Activated T-helper 1 cell treated with anti-CD3 and anti-CD28 coated beads, Interleukin-12 subunit alpha, Interleukin-12 subunit beta, Interleukin-2, Interleukin-4 antibody, amounts not matched to agents 30 ng/mL and 10 ng/mL and 1 ng/mL, durations not matched to agents 14 hours and 24 hours and 36 hours (primary cell): ENCODE measurements around the gene HS3ST1. TPM values are rescaled to one million over a fixed set of nuclear protein-coding genes. Genes with fewer than 3 reads are reported as not detected.

Experiments
- DNase-seq: peaks from one replicate; pipeline ENCODE4 v3.0.0; 2021; ENCODE audit warnings: low spot score
- H3K27ac Mint-ChIP-seq: one replicate; pipeline ENCODE4 v1.8.0; 2021; ENCODE audit warnings: mild to moderate bottlenecking, mixed read lengths
- H3K27me3 Mint-ChIP-seq: one replicate; pipeline ENCODE4 v1.8.0; 2022; ENCODE audit warnings: mild to moderate bottlenecking, moderate library complexity, mixed read lengths; ENCODE audit not compliant: insufficient read depth
- H3K36me3 Mint-ChIP-seq: one replicate; pipeline ENCODE4 v1.8.0; 2021; ENCODE audit warnings: low read depth, mixed read lengths
- H3K4me1 Mint-ChIP-seq: one replicate; pipeline ENCODE4 v1.8.0; 2021; ENCODE audit warnings: low read depth, mixed read lengths
- H3K4me3 Mint-ChIP-seq: one replicate; pipeline ENCODE4 v1.8.0; 2021; ENCODE audit warnings: mild to moderate bottlenecking, moderate library complexity, mixed read lengths
- H3K9me3 Mint-ChIP-seq: one replicate; pipeline ENCODE4 v1.8.0; 2021; ENCODE audit warnings: mixed read lengths
- intact Hi-C: fragments of 100-400 bp; cut with micrococcal nuclease; formaldehyde crosslinking; loops from one replicate; pipeline ENCODE4 v1.15.1; 2024
- total RNA-seq: library from RNA; stranded (reverse); gene quantifications from 2 replicates; pipeline ENCODE4 v1.2.3, GENCODE V29; 2022

Gene HS3ST1
- total RNA-seq, 1 donor from 2014 or later = 0.31 TPM

- no peaks in the 10 kb centered on the region for H3K4me1 Mint-ChIP-seq
- intact Hi-C loops = no loop called here
- H3K27me3 Mint-ChIP-seq = no peaks in the 10 kb centered on the region
- H3K27ac Mint-ChIP-seq = no peak overlapping the region
- peaks cover 3% of the 10 kb centered on the region for H3K9me3 Mint-ChIP-seq
- no peak overlapping the region for H3K4me3 Mint-ChIP-seq
- H3K36me3 Mint-ChIP-seq = no peaks in the 10 kb centered on the region
- no peak for DNase-seq
These were observed 52.5 kb downstream of the HS3ST1 start for GRCh38 chr4:11376146-11376545.

GRCh38 chr4:11368701-11369115 lies 60.0 kb downstream of the HS3ST1 start:
- peaks cover 2% of the 10 kb centered on the region for H3K27me3 Mint-ChIP-seq
- no peaks in the 10 kb centered on the region for H3K4me1 Mint-ChIP-seq
- no peaks in the 10 kb centered on the region for H3K9me3 Mint-ChIP-seq
- H3K27ac Mint-ChIP-seq = no peak overlapping the region
- intact Hi-C loops = no loop called here
- no peak for DNase-seq
- H3K36me3 Mint-ChIP-seq = no peaks in the 10 kb centered on the region
- no peak overlapping the region for H3K4me3 Mint-ChIP-seq

- intact Hi-C loops = no loop called here
- Mint-ChIP-seq H3K27ac (no peak overlapping the region), H3K27me3 (peaks cover 2% of the 10 kb centered on the region), H3K9me3 (no peaks in the 10 kb centered on the region), H3K4me1 (no peaks in the 10 kb centered on the region), H3K36me3 (no peaks in the 10 kb centered on the region), H3K4me3 (no peak overlapping the region)
- no peak for DNase-seq
These were observed 61.3 kb downstream of the HS3ST1 start for GRCh38 chr4:11367371-11367770.

- no peak overlapping the region for H3K27ac Mint-ChIP-seq
- no peak overlapping the region for H3K4me3 Mint-ChIP-seq
- no peak for DNase-seq
- H3K9me3 Mint-ChIP-seq = no peaks in the 10 kb centered on the region
- no peaks in the 10 kb centered on the region for H3K4me1 Mint-ChIP-seq
- no peaks in the 10 kb centered on the region for H3K36me3 Mint-ChIP-seq
- intact Hi-C loops = no loop called here
- H3K27me3 Mint-ChIP-seq = peaks cover 2% of the 10 kb centered on the region
These were observed 61.8 kb downstream of the HS3ST1 start for GRCh38 chr4:11366859-11367258.

GRCh38 chr4:11365039-11365438 lies 63.7 kb downstream of the HS3ST1 start:
- Mint-ChIP-seq H3K27me3 (peaks cover 2% of the 10 kb centered on the region), H3K36me3 (no peaks in the 10 kb centered on the region), H3K9me3 (no peaks in the 10 kb centered on the region), H3K4me3 (no peak overlapping the region), H3K27ac (no peak overlapping the region), H3K4me1 (no peaks in the 10 kb centered on the region)
- intact Hi-C loops = no loop called here
- DNase-seq = no peak

- H3K9me3 Mint-ChIP-seq = no peaks in the 10 kb centered on the region
- intact Hi-C loops = no loop called here
- H3K36me3 Mint-ChIP-seq = no peaks in the 10 kb centered on the region
- no peak overlapping the region for H3K4me3 Mint-ChIP-seq
- DNase-seq = no peak
- no peaks in the 10 kb centered on the region for H3K4me1 Mint-ChIP-seq
- no peaks in the 10 kb centered on the region for H3K27me3 Mint-ChIP-seq
- H3K27ac Mint-ChIP-seq = no peak overlapping the region
These were observed 69.1 kb downstream of the HS3ST1 start for GRCh38 chr4:11359591-11359990.

GRCh38 chr4:11355226-11355625 lies 73.5 kb downstream of the HS3ST1 start:
- intact Hi-C loops = no loop called here

GRCh38 chr4:11354531-11354930 lies 74.2 kb downstream of the HS3ST1 start:
- intact Hi-C loops = no loop called here
- Mint-ChIP-seq H3K9me3 (no peaks in the 10 kb centered on the region), H3K27me3 (no peaks in the 10 kb centered on the region), H3K4me1 (no peaks in the 10 kb centered on the region), H3K27ac (no peak overlapping the region), H3K36me3 (no peaks in the 10 kb centered on the region), H3K4me3 (no peak overlapping the region)
- DNase-seq = no peak

More at GRCh38 chr4:11355226-11355625, 73.5 kb downstream of the HS3ST1 start:
- H3K36me3 Mint-ChIP-seq = no peaks in the 10 kb centered on the region
- no peaks in the 10 kb centered on the region for H3K9me3 Mint-ChIP-seq
- no peak overlapping the region for H3K4me3 Mint-ChIP-seq
- DNase-seq = no peak
- H3K27me3 Mint-ChIP-seq = no peaks in the 10 kb centered on the region
- no peaks in the 10 kb centered on the region for H3K4me1 Mint-ChIP-seq
- H3K27ac Mint-ChIP-seq = no peak overlapping the region

GRCh38 chr4:11348449-11349088 lies 80.1 kb downstream of the HS3ST1 start:
- DNase-seq = no peak
- no peaks in the 10 kb centered on the region for H3K4me1 Mint-ChIP-seq
- H3K27me3 Mint-ChIP-seq = no peaks in the 10 kb centered on the region
- no peak overlapping the region for H3K4me3 Mint-ChIP-seq
- intact Hi-C loops = no loop called here
- no peak overlapping the region for H3K27ac Mint-ChIP-seq
- no peaks in the 10 kb centered on the region for H3K36me3 Mint-ChIP-seq
- H3K9me3 Mint-ChIP-seq = no peaks in the 10 kb centered on the region

- Mint-ChIP-seq H3K27me3 (no peaks in the 10 kb centered on the region), H3K9me3 (no peaks in the 10 kb centered on the region), H3K4me1 (no peaks in the 10 kb centered on the region), H3K36me3 (no peaks in the 10 kb centered on the region), H3K4me3 (no peak overlapping the region), H3K27ac (no peak overlapping the region)
- DNase-seq = no peak
- intact Hi-C loops = no loop called here
These were observed 83.8 kb downstream of the HS3ST1 start for GRCh38 chr4:11344916-11345315.

- Mint-ChIP-seq H3K4me3 (no peak overlapping the region), H3K4me1 (no peaks in the 10 kb centered on the region), H3K27me3 (no peaks in the 10 kb centered on the region), H3K36me3 (no peaks in the 10 kb centered on the region), H3K27ac (no peak overlapping the region), H3K9me3 (no peaks in the 10 kb centered on the region)
- no peak for DNase-seq
- intact Hi-C loops = no loop called here
These were observed 85.2 kb downstream of the HS3ST1 start for GRCh38 chr4:11343536-11343935.
